Measurements from ENCODE around the gene ARL14. TPM values are rescaled to one million over a fixed set of nuclear protein-coding genes. Genes with fewer than 3 reads are reported as not detected.
A peak's percentile ranks its signal among the peaks of the same experiment; 100 is the strongest.
"Not testable (repeated sequence)": the region's sequence is repeated elsewhere in the genome, so short reads cannot be mapped to it uniquely, and the experiment has no call there.

Gene ARL14
- total RNA-seq, 1 donor from 2014 or later: 0.53 TPM

- no peak overlapping the region for H3K4me3 Mint-ChIP-seq
- TF ChIP-seq CTCF (conservative IDR thresholded peaks at IDR 0.05): peak; percentile 77
- H3K4me1 Mint-ChIP-seq (ENCODE audit: unreplicated experiment): no peaks in the 10 kb centered on the region
- peaks cover 7% of the 10 kb centered on the region for H3K27me3 Mint-ChIP-seq
- no peak for DNase-seq (ENCODE audit: extremely low spot score, unreplicated experiment)
- H3K9me3 Mint-ChIP-seq: no peaks in the 10 kb centered on the region
- no peaks in the 10 kb centered on the region for H3K36me3 Mint-ChIP-seq
- no peak overlapping the region for H3K27ac Mint-ChIP-seq
These were observed 30.3 kb downstream of the ARL14 start for GRCh38 chr3:160707187-160707794.

- Mint-ChIP-seq H3K27ac (no peak overlapping the region), H3K4me3 (no peak overlapping the region), H3K9me3 (no peaks in the 10 kb centered on the region), H3K27me3 (peaks cover 7% of the 10 kb centered on the region), H3K4me1 (ENCODE audit: unreplicated experiment) (no peaks in the 10 kb centered on the region), H3K36me3 (no peaks in the 10 kb centered on the region)
- no peak for TF ChIP-seq CTCF (conservative IDR thresholded peaks at IDR 0.05)
- DNase-seq (ENCODE audit: extremely low spot score, unreplicated experiment): no peak
These were observed 32.7 kb downstream of the ARL14 start for GRCh38 chr3:160709477-160710182.

- not testable (repeated sequence) for H3K4me1 Mint-ChIP-seq (ENCODE audit: unreplicated experiment); H3K27me3 Mint-ChIP-seq; H3K27ac Mint-ChIP-seq; H3K36me3 Mint-ChIP-seq; H3K9me3 Mint-ChIP-seq; H3K4me3 Mint-ChIP-seq; DNase-seq (ENCODE audit: extremely low spot score, unreplicated experiment)
These were observed 36.2 kb downstream of the ARL14 start for GRCh38 chr3:160713144-160713543.

GRCh38 chr3:160719710-160720109, 42.8 kb downstream of the ARL14 start:
- TF ChIP-seq CTCF (conservative IDR thresholded peaks at IDR 0.05): no peak
- H3K27me3 Mint-ChIP-seq: no peaks in the 10 kb centered on the region
- H3K4me3 Mint-ChIP-seq: no peak overlapping the region
- no peaks in the 10 kb centered on the region for H3K9me3 Mint-ChIP-seq
- DNase-seq (ENCODE audit: extremely low spot score, unreplicated experiment): no peak
- H3K36me3 Mint-ChIP-seq: no peaks in the 10 kb centered on the region
- no peaks in the 10 kb centered on the region for H3K4me1 Mint-ChIP-seq (ENCODE audit: unreplicated experiment)
- no peak overlapping the region for H3K27ac Mint-ChIP-seq

GRCh38 chr3:160720123-160720746, 43.3 kb downstream of the ARL14 start:
- H3K27ac Mint-ChIP-seq: no peak overlapping the region
- H3K4me1 Mint-ChIP-seq (ENCODE audit: unreplicated experiment): no peaks in the 10 kb centered on the region
- DNase-seq (ENCODE audit: extremely low spot score, unreplicated experiment): no peak
- no peak for TF ChIP-seq CTCF (conservative IDR thresholded peaks at IDR 0.05)
- H3K4me3 Mint-ChIP-seq: no peak overlapping the region
- no peaks in the 10 kb centered on the region for H3K27me3 Mint-ChIP-seq
- H3K36me3 Mint-ChIP-seq: no peaks in the 10 kb centered on the region
- no peaks in the 10 kb centered on the region for H3K9me3 Mint-ChIP-seq

- no peaks in the 10 kb centered on the region for H3K4me1 Mint-ChIP-seq (ENCODE audit: unreplicated experiment)
- DNase-seq (ENCODE audit: extremely low spot score, unreplicated experiment): no peak
- no peaks in the 10 kb centered on the region for H3K36me3 Mint-ChIP-seq
- H3K27me3 Mint-ChIP-seq: no peaks in the 10 kb centered on the region
- no peak for TF ChIP-seq CTCF (conservative IDR thresholded peaks at IDR 0.05)
- no peak overlapping the region for H3K4me3 Mint-ChIP-seq
- H3K9me3 Mint-ChIP-seq: no peaks in the 10 kb centered on the region
- H3K27ac Mint-ChIP-seq: no peak overlapping the region
These were observed 45.4 kb downstream of the ARL14 start for GRCh38 chr3:160722331-160722730.
